ENCODE results near the gene C19orf38. TPM values are rescaled to one million over a fixed set of nuclear protein-coding genes. Genes with fewer than 3 reads are reported as not detected.

Gene C19orf38
- polyA plus RNA-seq, 1 donor from 2014 or later: not detected

DNA sequence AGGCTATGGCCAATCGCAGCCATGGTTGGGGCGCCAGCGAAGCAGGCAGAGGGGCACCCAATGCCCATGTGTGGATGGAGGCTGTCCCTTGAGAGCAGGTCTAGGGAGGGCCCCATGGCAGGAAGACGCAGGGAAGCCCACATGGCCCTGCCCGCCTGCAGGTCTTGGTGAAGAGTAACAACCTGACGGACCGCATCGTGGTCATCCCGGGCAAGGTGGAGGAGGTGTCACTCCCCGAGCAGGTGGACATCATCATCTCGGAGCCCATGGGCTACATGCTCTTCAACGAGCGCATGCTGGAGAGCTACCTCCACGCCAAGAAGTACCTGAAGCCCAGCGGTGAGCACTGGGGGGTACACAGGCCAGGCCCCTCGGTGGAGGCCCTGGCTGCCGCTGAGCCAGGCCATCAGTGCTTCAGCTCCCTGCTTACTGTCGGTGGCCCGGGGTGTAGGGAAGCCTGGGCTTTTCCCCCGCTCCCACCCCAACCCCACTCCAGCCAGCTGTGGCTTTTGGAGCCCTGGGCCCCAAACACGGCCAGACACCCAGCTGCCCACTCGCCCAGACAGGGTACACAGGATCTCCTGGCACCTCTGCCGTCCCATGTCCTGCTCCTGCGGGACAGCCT is 65.6 kb downstream of the C19orf38 start:
- Histone ChIP-seq H3K27ac (ENCODE audit: low read length) (no peak overlapping the region), H3K27me3 (ENCODE audit: insufficient read depth, low read depth, low read length) (no peaks in the 10 kb centered on the region), H3F3A (ENCODE audit: insufficient read depth, low read length, poor library complexity, severe bottlenecking) (no peaks in the 10 kb centered on the region), H4K20me1 (ENCODE audit: insufficient read depth) (no peaks in the 10 kb centered on the region), H3K9ac (ENCODE audit: low read length) (no peak overlapping the region), H3K79me2 (replicated peaks; ENCODE audit: insufficient read depth, low read length) (no peaks in the 10 kb centered on the region), H3K36me3 (ENCODE audit: insufficient read depth, low read length) (no peaks in the 10 kb centered on the region), H3K9me3 (ENCODE audit: low read length) (no peaks in the 10 kb centered on the region), H3K4me3 (ENCODE audit: low read length) (no peak overlapping the region), H2AFZ (ENCODE audit: low read depth, low read length) (no peak overlapping the region), H3K4me2 (ENCODE audit: low read length) (no peak overlapping the region), H3K9me2 (ENCODE audit: insufficient read depth, low read length) (no peaks in the 10 kb centered on the region)
- no peak for TF ChIP-seq EZH2 (IDR thresholded peaks at IDR 0.05; ENCODE audit: borderline replicate concordance, insufficient read depth, low read length, poor library complexity, severe bottlenecking)
- TF ChIP-seq RAD21 (conservative IDR thresholded peaks at IDR 0.05): no peak
- TF ChIP-seq, protein P1, sequence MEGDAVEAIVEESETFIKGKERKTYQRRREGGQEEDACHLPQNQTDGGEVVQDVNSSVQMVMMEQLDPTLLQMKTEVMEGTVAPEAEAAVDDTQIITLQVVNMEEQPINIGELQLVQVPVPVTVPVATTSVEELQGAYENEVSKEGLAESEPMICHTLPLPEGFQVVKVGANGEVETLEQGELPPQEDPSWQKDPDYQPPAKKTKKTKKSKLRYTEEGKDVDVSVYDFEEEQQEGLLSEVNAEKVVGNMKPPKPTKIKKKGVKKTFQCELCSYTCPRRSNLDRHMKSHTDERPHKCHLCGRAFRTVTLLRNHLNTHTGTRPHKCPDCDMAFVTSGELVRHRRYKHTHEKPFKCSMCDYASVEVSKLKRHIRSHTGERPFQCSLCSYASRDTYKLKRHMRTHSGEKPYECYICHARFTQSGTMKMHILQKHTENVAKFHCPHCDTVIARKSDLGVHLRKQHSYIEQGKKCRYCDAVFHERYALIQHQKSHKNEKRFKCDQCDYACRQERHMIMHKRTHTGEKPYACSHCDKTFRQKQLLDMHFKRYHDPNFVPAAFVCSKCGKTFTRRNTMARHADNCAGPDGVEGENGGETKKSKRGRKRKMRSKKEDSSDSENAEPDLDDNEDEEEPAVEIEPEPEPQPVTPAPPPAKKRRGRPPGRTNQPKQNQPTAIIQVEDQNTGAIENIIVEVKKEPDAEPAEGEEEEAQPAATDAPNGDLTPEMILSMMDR (IDR thresholded peaks at IDR 0.05; ENCODE audit: poor library complexity, severe bottlenecking): no peak
- no peak for TF ChIP-seq REST (IDR thresholded peaks at IDR 0.05; ENCODE audit: borderline replicate concordance)
- TF ChIP-seq TAF1 (IDR thresholded peaks at IDR 0.05; ENCODE audit: low read depth): no peak
- no peak for TF ChIP-seq MXI1 (conservative IDR thresholded peaks at IDR 0.05; ENCODE audit: poor library complexity, severe bottlenecking)
- no peak for TF ChIP-seq SMC3 (conservative IDR thresholded peaks at IDR 0.05; ENCODE audit: poor library complexity)
- no peak for TF ChIP-seq EP300 (conservative IDR thresholded peaks at IDR 0.05; ENCODE audit: poor library complexity, severe bottlenecking)
- TF ChIP-seq POLR2AphosphoS5 (IDR thresholded peaks at IDR 0.05): no peak

DNA sequence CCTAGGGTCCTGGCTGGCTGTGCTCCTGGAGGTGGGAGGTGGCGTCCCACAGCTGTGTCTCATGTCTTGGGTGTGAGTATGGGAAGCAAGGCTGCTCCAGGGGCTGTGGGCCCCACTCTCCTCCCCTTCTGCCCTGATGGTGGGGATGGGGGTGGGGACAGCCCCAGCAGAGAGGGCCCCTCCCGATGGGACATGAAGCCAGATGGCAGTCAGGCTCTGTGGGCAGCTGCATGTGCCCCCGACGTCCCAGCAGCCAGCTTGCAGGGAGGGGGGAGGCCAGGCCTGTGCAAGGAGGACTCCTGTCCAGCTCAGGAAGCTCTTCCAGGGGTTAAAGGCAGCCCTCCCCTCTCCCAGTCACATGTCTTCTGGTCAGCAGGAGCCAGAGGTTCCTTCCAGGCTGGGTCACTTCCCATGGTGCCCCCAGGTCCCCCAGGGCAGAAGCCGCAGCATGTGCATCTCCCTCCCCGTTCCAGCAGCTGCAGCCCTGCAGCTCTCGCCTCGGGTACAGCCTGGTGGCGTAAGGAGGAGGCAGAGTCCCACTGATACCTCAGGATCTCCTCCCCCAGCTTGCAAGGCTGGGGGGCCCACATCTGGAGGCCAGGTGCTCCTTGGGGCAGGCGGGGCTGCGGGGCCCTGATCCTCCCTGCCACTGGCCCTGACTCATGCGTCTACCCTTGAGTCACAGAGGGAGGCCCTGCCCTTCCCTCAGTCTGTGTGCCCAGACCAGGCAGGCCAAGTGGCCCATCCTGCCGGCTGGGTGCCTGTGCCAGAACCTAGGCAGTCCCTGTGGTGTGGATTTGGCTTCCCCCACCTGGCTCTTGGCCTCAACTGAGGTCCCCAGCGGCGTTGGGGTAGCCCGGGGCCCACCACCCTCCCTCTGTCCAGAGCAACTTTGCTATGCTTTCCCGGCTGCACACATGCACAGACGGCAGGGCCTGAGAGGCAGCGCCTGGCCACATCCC is 67.2 kb downstream of the C19orf38 start:
- no peak overlapping the region for H2AFZ ChIP-seq (ENCODE audit: low read depth, low read length)
- no peaks in the 10 kb centered on the region for H3K36me3 ChIP-seq (ENCODE audit: insufficient read depth, low read length)
- no peak overlapping the region for H3K27ac ChIP-seq (ENCODE audit: low read length)

More for the DNA sequence above, 67.2 kb downstream of the C19orf38 start:
- H3K4me3 ChIP-seq (ENCODE audit: low read length): no peak overlapping the region
- TF ChIP-seq, protein P1 (IDR thresholded peaks at IDR 0.05; ENCODE audit: poor library complexity, severe bottlenecking): no peak
- no peak for TF ChIP-seq RAD21 (conservative IDR thresholded peaks at IDR 0.05)
- TF ChIP-seq TAF1 (IDR thresholded peaks at IDR 0.05; ENCODE audit: low read depth): no peak
- no peak for TF ChIP-seq EP300 (conservative IDR thresholded peaks at IDR 0.05; ENCODE audit: poor library complexity, severe bottlenecking)
- no peak for TF ChIP-seq EZH2 (IDR thresholded peaks at IDR 0.05; ENCODE audit: borderline replicate concordance, insufficient read depth, low read length, poor library complexity, severe bottlenecking)
- no peak for TF ChIP-seq POLR2AphosphoS5 (IDR thresholded peaks at IDR 0.05)
- no peak for TF ChIP-seq SMC3 (conservative IDR thresholded peaks at IDR 0.05; ENCODE audit: poor library complexity)
- TF ChIP-seq MXI1 (conservative IDR thresholded peaks at IDR 0.05; ENCODE audit: poor library complexity, severe bottlenecking): no peak
- no peak for TF ChIP-seq REST (IDR thresholded peaks at IDR 0.05; ENCODE audit: borderline replicate concordance)
- no peaks in the 10 kb centered on the region for H3F3A ChIP-seq (ENCODE audit: insufficient read depth, low read length, poor library complexity, severe bottlenecking)
- H3K9me2 ChIP-seq (ENCODE audit: insufficient read depth, low read length): no peaks in the 10 kb centered on the region
- no peak overlapping the region for H3K9ac ChIP-seq (ENCODE audit: low read length)
- H3K9me3 ChIP-seq (ENCODE audit: low read length): no peaks in the 10 kb centered on the region
- no peaks in the 10 kb centered on the region for H4K20me1 ChIP-seq (ENCODE audit: insufficient read depth)
- no peaks in the 10 kb centered on the region for H3K79me2 ChIP-seq (replicated peaks; ENCODE audit: insufficient read depth, low read length)
- no peaks in the 10 kb centered on the region for H3K27me3 ChIP-seq (ENCODE audit: insufficient read depth, low read depth, low read length)
- no peak overlapping the region for H3K4me2 ChIP-seq (ENCODE audit: low read length)

Data from neural cell (in vitro differentiated cells).